Panc1 (cell line): ENCODE measurements around the gene FSTL5. TPM values are rescaled to one million over a fixed set of nuclear protein-coding genes. Genes with fewer than 3 reads are reported as not detected.

Source experiments
- ATAC-seq: fragments of 200-7000 bp; cut with Tn5 transposase; 2 replicates; pipeline ENCODE4 v1.9.1; 2020; ENCODE audit warnings: mild to moderate bottlenecking, moderate library complexity
- BruUV-seq: library from RNA; stranded (reverse); fragments of 400-500 nt; replicated peaks from 2 replicates; lab custom pipeline; 2021; lab: Mats Ljungman, UMichigan
- CTCF ChIA-PET: fragments of 300-600 bp; sonication (Branson Sonifier 250); formaldehyde crosslinking; loops from one replicate; lab custom pipeline; 2022; ENCODE audit warnings: antibody characterized with exemption; lab: Charles Lee
- POLR2A ChIA-PET: fragments of 300-600 bp; sonication (Branson Sonifier 250); formaldehyde crosslinking; loops from one replicate; lab custom pipeline; 2022; ENCODE audit warnings: antibody characterized with exemption; lab: Charles Lee
- DNase-seq: peaks from one replicate; pipeline ENCODE4 v3.0.0-alpha.2; 2010; ENCODE audit warnings: low read depth, low spot score
- H3K27ac ChIP-seq: 2 replicates; pipeline ENCODE4 v1.5.1; 2011; ENCODE audit warnings: mild to moderate bottlenecking, low read length, inconsistent platforms
- H3K27me3 ChIP-seq: fragments of 200-500 bp; sonication (Bioruptor generic); 2 replicates; pipeline ENCODE4 v1.6.0; 2014; ENCODE audit warnings: low read length, inconsistent platforms; ENCODE audit not compliant: control insufficient read depth, insufficient read depth
- H3K36me3 ChIP-seq: fragments of 200-500 bp; sonication (Bioruptor generic); 2 replicates; pipeline ENCODE4 v1.5.1; 2014; ENCODE audit warnings: inconsistent platforms, mild to moderate bottlenecking, low read length, moderate library complexity; ENCODE audit not compliant: control insufficient read depth, insufficient read depth
- H3K4me1 ChIP-seq: 2 replicates; pipeline ENCODE4 v1.5.1; 2011; ENCODE audit warnings: inconsistent platforms, mild to moderate bottlenecking, low read length, moderate library complexity; ENCODE audit not compliant: control insufficient read depth, insufficient read depth
- H3K4me3 ChIP-seq, 2 experiments: 2 replicates each; pipeline ENCODE4 v1.5.1; 2011 to 2012; ENCODE audit warnings: low read depth in 2 of 2, low read length in 2 of 2, mild to moderate bottlenecking in 2 of 2, inconsistent platforms in 1 of 2, moderate library complexity in 1 of 2
- H3K9me3 ChIP-seq: fragments of 200-500 bp; sonication (Bioruptor generic); 2 replicates; pipeline ENCODE4 v1.5.1; 2014; ENCODE audit warnings: low read depth, mild to moderate bottlenecking, inconsistent platforms, low read length, moderate library complexity; ENCODE audit not compliant: control insufficient read depth, insufficient read depth
- POLR2AphosphoS5 ChIP-seq: IDR thresholded peaks from 2 replicates; pipeline ENCODE4 v1.6.1; 2012; ENCODE audit warnings: mild to moderate bottlenecking, low read depth, low read length, moderate library complexity
- REST ChIP-seq, 2 experiments: IDR thresholded peaks; 2 replicates each; pipeline ENCODE4 v1.6.1; 2011 to 2012; ENCODE audit warnings: low read depth in 2 of 2, control low read depth in 1 of 2, low read length in 1 of 2, mild to moderate bottlenecking in 1 of 2, moderate library complexity in 1 of 2; ENCODE audit not compliant: insufficient read depth in 1 of 2
- SIN3A ChIP-seq: IDR thresholded peaks from 2 replicates; pipeline ENCODE4 v1.6.1; 2012; ENCODE audit warnings: low read depth, mild to moderate bottlenecking, low read length, moderate library complexity, borderline replicate concordance; ENCODE audit not compliant: insufficient read depth
- TCF7L2 ChIP-seq: IDR thresholded peaks from 2 replicates; pipeline ENCODE4 v1.6.1; 2011; ENCODE audit warnings: mild to moderate bottlenecking, low read depth, low read length, inconsistent platforms
- in situ Hi-C: cut with HindIII; loops from 2 replicates; pipeline ENCODE4 v1.10.0; 2016; ENCODE audit warnings: low sequenced_read_pairs, low pct_unique_long_range_greater_than_20kb
- intact Hi-C: fragments of 100-400 bp; cut with micrococcal nuclease; formaldehyde crosslinking; loops from one replicate; pipeline ENCODE4 v1.10.0; 2022; ENCODE audit not compliant: unreplicated experiment
- total RNA-seq: library from RNA; stranded (reverse); gene quantifications from one replicate; pipeline ENCODE4 v1.2.1, GENCODE V29; 2021; ENCODE audit not compliant: unreplicated experiment
- TF ChIP-seq, protein P1 (sequence below): fragments of 450-650 bp; IDR thresholded peaks from 2 replicates; pipeline ENCODE4 v1.5.1; 2017; ENCODE audit warnings: mild to moderate bottlenecking

Gene FSTL5
- total RNA-seq, 1 experiment from 2014 or later: 0.67 TPM

DNA sequence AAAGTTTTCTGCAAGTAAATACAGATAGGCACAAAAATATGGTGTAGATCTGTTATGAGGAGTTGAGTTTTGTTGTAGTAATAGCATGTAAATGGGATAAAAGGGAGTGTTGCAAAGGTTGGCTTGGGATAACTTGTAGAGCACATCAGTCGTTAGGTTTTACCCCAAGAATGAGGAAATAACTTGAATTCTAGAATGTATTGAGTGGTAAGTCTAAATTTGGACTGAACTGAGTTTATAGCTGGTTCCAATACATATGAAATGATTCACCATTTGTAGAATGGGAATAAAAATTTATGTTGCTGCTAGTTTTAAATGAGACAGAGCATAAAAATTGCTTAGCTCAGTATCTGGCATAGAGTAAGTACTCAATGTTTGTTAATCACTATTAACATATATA is 719.2 kb downstream of the FSTL5 start:
- CTCF ChIA-PET: no interaction called here
- no peaks in the 10 kb centered on the region for H3K27me3 ChIP-seq
- POLR2A ChIA-PET: no interaction called here
- H3K9me3 ChIP-seq: no peaks in the 10 kb centered on the region
- in situ Hi-C loops: no loop called here
- no TSS peak for BruUV-seq
- H3K36me3 ChIP-seq: no peaks in the 10 kb centered on the region
- H3K27ac ChIP-seq: no peak overlapping the region
- DNase-seq (no peak), ATAC-seq (no peak)
- no peaks in the 10 kb centered on the region for H3K4me1 ChIP-seq
- intact Hi-C loops: no loop called here
- H3K4me3 ChIP-seq: no peak overlapping the region
- TF ChIP-seq REST (IDR thresholded peaks at IDR 0.05; ENCODE audit: insufficient read depth in 1 of 2, low read depth in 2 of 2, low read length in 1 of 2) (no peak), TCF7L2 (no peak), SIN3A (no peak), POLR2AphosphoS5 (no peak)
- TF ChIP-seq, protein P1, sequence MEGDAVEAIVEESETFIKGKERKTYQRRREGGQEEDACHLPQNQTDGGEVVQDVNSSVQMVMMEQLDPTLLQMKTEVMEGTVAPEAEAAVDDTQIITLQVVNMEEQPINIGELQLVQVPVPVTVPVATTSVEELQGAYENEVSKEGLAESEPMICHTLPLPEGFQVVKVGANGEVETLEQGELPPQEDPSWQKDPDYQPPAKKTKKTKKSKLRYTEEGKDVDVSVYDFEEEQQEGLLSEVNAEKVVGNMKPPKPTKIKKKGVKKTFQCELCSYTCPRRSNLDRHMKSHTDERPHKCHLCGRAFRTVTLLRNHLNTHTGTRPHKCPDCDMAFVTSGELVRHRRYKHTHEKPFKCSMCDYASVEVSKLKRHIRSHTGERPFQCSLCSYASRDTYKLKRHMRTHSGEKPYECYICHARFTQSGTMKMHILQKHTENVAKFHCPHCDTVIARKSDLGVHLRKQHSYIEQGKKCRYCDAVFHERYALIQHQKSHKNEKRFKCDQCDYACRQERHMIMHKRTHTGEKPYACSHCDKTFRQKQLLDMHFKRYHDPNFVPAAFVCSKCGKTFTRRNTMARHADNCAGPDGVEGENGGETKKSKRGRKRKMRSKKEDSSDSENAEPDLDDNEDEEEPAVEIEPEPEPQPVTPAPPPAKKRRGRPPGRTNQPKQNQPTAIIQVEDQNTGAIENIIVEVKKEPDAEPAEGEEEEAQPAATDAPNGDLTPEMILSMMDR: no peak

- no TSS peak for BruUV-seq
- no peak for DNase-seq
- intact Hi-C loops (no loop called here), in situ Hi-C loops (no loop called here)
- ATAC-seq: no peak
- TF ChIP-seq POLR2AphosphoS5 (no peak), SIN3A (no peak), REST (IDR thresholded peaks at IDR 0.05; ENCODE audit: insufficient read depth in 1 of 2, low read depth in 2 of 2, low read length in 1 of 2) (no peak), TCF7L2 (no peak)
- TF ChIP-seq, protein P1: no peak
- ChIA-PET CTCF (no interaction called here), POLR2A (no interaction called here)
- Histone ChIP-seq H3K27ac (no peak overlapping the region), H3K36me3 (no peaks in the 10 kb centered on the region), H3K9me3 (no peaks in the 10 kb centered on the region), H3K4me1 (no peaks in the 10 kb centered on the region), H3K27me3 (no peaks in the 10 kb centered on the region), H3K4me3 (no peak overlapping the region)
Observed at GRCh38 chr4:161442921-161443320, 720.9 kb downstream of the FSTL5 start.
